OCI-LY7 (cell line): ENCODE data around the gene UGT1A9.

Experiments
- EZH2phosphoT487 ChIP-seq: fragments of 200-600 bp; sonication (generic); IDR thresholded peaks from 2 replicates; pipeline ENCODE4 v1.6.1; 2018; ENCODE audit warnings: low read depth, borderline replicate concordance, mild to moderate bottlenecking, mixed run types, antibody characterized with exemption, low read length, moderate library complexity, mixed read lengths
- TF ChIP-seq, protein P1 (sequence below): fragments of 200-600 bp; sonication (generic); conservative IDR thresholded peaks from 2 replicates; pipeline ENCODE4 v1.5.1; 2014; ENCODE audit warnings: mild to moderate bottlenecking, antibody characterized with exemption, low read length, moderate library complexity, mixed read lengths

DNA sequence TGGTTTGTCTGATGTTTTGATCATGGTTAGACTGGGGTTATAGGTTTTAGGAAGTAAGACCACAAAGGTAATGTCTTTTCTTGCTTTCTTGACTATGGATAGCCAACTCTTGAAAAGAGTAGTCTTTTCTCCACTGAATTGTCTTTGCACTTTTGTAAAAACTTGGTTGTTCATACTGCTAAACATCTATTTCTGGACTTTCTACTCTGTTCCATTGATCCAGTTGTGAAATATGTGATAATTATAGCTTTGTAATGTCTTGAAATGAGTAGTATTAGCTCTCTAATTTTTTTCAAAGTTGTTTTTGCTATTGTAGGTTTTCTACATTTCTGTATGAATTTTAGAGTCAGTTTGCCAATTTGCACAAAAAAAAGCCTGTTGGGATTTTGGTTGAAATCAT is 13.1 kb upstream of the UGT1A9 start:
- no peak for TF ChIP-seq EZH2phosphoT487
- TF ChIP-seq, protein P1, sequence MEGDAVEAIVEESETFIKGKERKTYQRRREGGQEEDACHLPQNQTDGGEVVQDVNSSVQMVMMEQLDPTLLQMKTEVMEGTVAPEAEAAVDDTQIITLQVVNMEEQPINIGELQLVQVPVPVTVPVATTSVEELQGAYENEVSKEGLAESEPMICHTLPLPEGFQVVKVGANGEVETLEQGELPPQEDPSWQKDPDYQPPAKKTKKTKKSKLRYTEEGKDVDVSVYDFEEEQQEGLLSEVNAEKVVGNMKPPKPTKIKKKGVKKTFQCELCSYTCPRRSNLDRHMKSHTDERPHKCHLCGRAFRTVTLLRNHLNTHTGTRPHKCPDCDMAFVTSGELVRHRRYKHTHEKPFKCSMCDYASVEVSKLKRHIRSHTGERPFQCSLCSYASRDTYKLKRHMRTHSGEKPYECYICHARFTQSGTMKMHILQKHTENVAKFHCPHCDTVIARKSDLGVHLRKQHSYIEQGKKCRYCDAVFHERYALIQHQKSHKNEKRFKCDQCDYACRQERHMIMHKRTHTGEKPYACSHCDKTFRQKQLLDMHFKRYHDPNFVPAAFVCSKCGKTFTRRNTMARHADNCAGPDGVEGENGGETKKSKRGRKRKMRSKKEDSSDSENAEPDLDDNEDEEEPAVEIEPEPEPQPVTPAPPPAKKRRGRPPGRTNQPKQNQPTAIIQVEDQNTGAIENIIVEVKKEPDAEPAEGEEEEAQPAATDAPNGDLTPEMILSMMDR = no peak
